ENCODE results near the gene TAP2. TPM values are rescaled to one million over a fixed set of nuclear protein-coding genes. Genes with fewer than 3 reads are reported as not detected.
A peak's percentile ranks its signal among the peaks of the same experiment; 100 is the strongest.

Gene TAP2
- total and polyA plus RNA-seq, 2 donors from 2014 or later: 25.4 to 37.6 TPM

DNA sequence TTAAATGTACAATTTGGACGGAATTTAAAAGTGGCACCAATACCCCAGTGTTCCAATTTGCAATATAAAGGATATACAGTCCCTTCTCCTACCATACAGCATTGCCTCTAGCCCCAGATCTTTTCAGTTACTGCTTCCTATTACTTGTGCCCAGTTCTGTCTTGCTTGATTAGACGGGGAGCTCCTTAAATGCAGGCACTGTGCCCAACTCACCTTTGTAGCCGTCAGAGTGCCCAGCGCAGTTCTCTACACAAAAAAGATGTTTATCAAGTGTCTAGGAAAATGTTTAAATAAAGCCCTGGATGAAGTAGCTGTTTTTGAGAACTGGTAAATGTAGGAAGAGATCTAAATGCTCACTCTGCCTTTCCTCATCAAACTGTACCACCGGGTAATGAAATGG is 7.6 kb downstream of the TAP2 start:
- H3K9me3 ChIP-seq (ENCODE audit: control insufficient read depth in 2 of 3, insufficient read depth in 1 of 3, low read length in 3 of 3): no peaks in the 10 kb centered on the region
- no peak for FAIRE-seq
- H3K4me1 ChIP-seq (ENCODE audit: control insufficient read depth in 2 of 3, insufficient read depth in 2 of 3, low read depth in 1 of 3, low read length in 3 of 3): no peaks in the 10 kb centered on the region
- no peak overlapping the region for H3K4me3 ChIP-seq (ENCODE audit: low read length in 3 of 3)
- no peak for DNase-seq
- no peak overlapping the region for H3K27ac ChIP-seq (ENCODE audit: low read depth in 2 of 2, low read length in 2 of 2)
- no peaks in the 10 kb centered on the region for H3K27me3 ChIP-seq (ENCODE audit: control insufficient read depth, insufficient read depth, low read length)
- H3K36me3 ChIP-seq (ENCODE audit: control insufficient read depth in 2 of 3, insufficient read depth in 3 of 3, low read length in 3 of 3): peaks cover 0 to 8% (median 4%) of the 10 kb centered on the region in 3 donors
- intact Hi-C loops (cut with DNase I): no loop called here
- H3K9ac ChIP-seq (ENCODE audit: low read length in 3 of 3): no peak overlapping the region
- TF ChIP-seq, protein P1, sequence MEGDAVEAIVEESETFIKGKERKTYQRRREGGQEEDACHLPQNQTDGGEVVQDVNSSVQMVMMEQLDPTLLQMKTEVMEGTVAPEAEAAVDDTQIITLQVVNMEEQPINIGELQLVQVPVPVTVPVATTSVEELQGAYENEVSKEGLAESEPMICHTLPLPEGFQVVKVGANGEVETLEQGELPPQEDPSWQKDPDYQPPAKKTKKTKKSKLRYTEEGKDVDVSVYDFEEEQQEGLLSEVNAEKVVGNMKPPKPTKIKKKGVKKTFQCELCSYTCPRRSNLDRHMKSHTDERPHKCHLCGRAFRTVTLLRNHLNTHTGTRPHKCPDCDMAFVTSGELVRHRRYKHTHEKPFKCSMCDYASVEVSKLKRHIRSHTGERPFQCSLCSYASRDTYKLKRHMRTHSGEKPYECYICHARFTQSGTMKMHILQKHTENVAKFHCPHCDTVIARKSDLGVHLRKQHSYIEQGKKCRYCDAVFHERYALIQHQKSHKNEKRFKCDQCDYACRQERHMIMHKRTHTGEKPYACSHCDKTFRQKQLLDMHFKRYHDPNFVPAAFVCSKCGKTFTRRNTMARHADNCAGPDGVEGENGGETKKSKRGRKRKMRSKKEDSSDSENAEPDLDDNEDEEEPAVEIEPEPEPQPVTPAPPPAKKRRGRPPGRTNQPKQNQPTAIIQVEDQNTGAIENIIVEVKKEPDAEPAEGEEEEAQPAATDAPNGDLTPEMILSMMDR (IDR thresholded peaks at IDR 0.05; ENCODE audit: borderline replicate concordance, extremely low read depth, insufficient read depth): no peak

DNA sequence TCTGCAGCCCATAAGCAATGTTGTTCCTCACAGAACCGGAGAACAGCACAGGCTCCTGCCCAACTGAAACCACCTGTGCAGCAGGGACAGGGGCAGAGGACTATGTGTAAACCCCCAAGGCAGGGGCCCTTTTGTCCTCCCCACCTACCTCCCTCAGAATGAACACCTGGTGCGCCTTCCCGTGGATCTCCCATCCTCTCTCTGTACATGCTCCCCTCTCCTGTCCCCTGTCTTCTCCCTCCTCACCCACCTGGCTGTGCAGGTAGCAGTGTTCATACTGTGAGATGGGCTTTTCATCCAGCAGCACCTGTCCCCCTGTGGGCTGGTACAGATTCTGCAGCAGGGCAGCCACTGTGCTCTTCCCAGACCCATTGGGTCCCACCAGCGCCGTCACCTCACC is 8.5 kb downstream of the TAP2 start:
- intact Hi-C loops (cut with DNase I): no loop called here
- H3K9ac ChIP-seq (ENCODE audit: low read length in 3 of 3): no peak overlapping the region
- H3K4me1 ChIP-seq (ENCODE audit: control insufficient read depth in 2 of 3, insufficient read depth in 2 of 3, low read depth in 1 of 3, low read length in 3 of 3): no peaks in the 10 kb centered on the region
- DNase-seq: no peak
- H3K36me3 ChIP-seq (ENCODE audit: control insufficient read depth in 2 of 3, insufficient read depth in 3 of 3, low read length in 3 of 3): peaks cover 0 to 7% (median 4%) of the 10 kb centered on the region in 3 donors
- no peaks in the 10 kb centered on the region for H3K27me3 ChIP-seq (ENCODE audit: control insufficient read depth, insufficient read depth, low read length)
- TF ChIP-seq, protein P1 (IDR thresholded peaks at IDR 0.05; ENCODE audit: borderline replicate concordance, extremely low read depth, insufficient read depth): no peak
- no peak overlapping the region for H3K27ac ChIP-seq (ENCODE audit: low read depth in 2 of 2, low read length in 2 of 2)
- H3K4me3 ChIP-seq (ENCODE audit: low read length in 3 of 3): no peak overlapping the region
- FAIRE-seq: no peak
- H3K9me3 ChIP-seq (ENCODE audit: control insufficient read depth in 2 of 3, insufficient read depth in 1 of 3, low read length in 3 of 3): no peaks in the 10 kb centered on the region

- H3K36me3 ChIP-seq (ENCODE audit: control insufficient read depth in 2 of 3, insufficient read depth in 3 of 3, low read length in 3 of 3): peaks cover 0 to 4% (median 3%) of the 10 kb centered on the region in 3 donors
- no peaks in the 10 kb centered on the region for H3K9me3 ChIP-seq (ENCODE audit: control insufficient read depth in 2 of 3, insufficient read depth in 1 of 3, low read length in 3 of 3)
- no peak overlapping the region for H3K27ac ChIP-seq (ENCODE audit: low read depth in 2 of 2, low read length in 2 of 2)
- H3K9ac ChIP-seq (ENCODE audit: low read length in 3 of 3): no peak overlapping the region
- no peak overlapping the region for H3K4me3 ChIP-seq (ENCODE audit: low read length in 3 of 3)
- peak in 1 of 5 donors; percentile 17 for DNase-seq
- no peaks in the 10 kb centered on the region for H3K4me1 ChIP-seq (ENCODE audit: control insufficient read depth in 2 of 3, insufficient read depth in 2 of 3, low read depth in 1 of 3, low read length in 3 of 3)
- TF ChIP-seq, protein P1 (IDR thresholded peaks at IDR 0.05; ENCODE audit: borderline replicate concordance, extremely low read depth, insufficient read depth): no peak
- no peak for FAIRE-seq
- H3K27me3 ChIP-seq (ENCODE audit: control insufficient read depth, insufficient read depth, low read length): no peaks in the 10 kb centered on the region
- intact Hi-C loops (cut with DNase I): no loop called here
Measured at GRCh38 chr6:32829495-32829894, 9.0 kb downstream of the TAP2 start.

DNA sequence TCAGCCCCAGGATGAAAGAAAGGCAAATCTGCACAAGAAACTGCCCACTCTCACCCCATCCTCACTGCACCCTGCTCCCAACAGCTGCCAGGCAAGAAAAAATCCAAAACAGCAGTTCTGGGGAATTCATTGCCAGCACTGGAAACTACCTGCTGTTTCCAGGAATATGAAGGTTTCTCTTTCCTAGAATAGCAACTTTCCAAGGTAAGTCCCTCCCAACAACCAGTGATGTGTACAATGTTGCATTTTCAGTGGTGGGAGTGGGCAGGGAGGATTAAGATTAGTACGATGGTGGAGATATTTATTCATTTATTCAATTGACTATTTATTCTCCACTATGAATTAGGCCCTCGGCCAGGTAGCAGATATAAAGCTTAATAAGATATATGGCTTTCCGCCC is 11.5 kb downstream of the TAP2 start:
- TF ChIP-seq, protein P1 (IDR thresholded peaks at IDR 0.05; ENCODE audit: borderline replicate concordance, extremely low read depth, insufficient read depth): no peak
- intact Hi-C loops (cut with DNase I): no loop called here

More for the DNA sequence above, 11.5 kb downstream of the TAP2 start:
- no peaks in the 10 kb centered on the region for H3K27me3 ChIP-seq (ENCODE audit: control insufficient read depth, insufficient read depth, low read length)
- peaks cover 0 to 4% (median 3%) of the 10 kb centered on the region in 3 donors for H3K36me3 ChIP-seq (ENCODE audit: control insufficient read depth in 2 of 3, insufficient read depth in 3 of 3, low read length in 3 of 3)
- H3K9ac ChIP-seq (ENCODE audit: low read length in 3 of 3): no peak overlapping the region
- no peaks in the 10 kb centered on the region for H3K4me1 ChIP-seq (ENCODE audit: control insufficient read depth in 2 of 3, insufficient read depth in 2 of 3, low read depth in 1 of 3, low read length in 3 of 3)
- DNase-seq (no peak), FAIRE-seq (no peak)
- no peaks in the 10 kb centered on the region for H3K9me3 ChIP-seq (ENCODE audit: control insufficient read depth in 2 of 3, insufficient read depth in 1 of 3, low read length in 3 of 3)
- no peak overlapping the region for H3K27ac ChIP-seq (ENCODE audit: low read depth in 2 of 2, low read length in 2 of 2)
- no peak overlapping the region for H3K4me3 ChIP-seq (ENCODE audit: low read length in 3 of 3)

Data from kidney (tissue), 14 donors.